ENCODE measurements around the gene AHNAK2. TPM values are rescaled to one million over a fixed set of nuclear protein-coding genes. Genes with fewer than 3 reads are reported as not detected.

AHNAK2 gene
- total and polyA plus RNA-seq, 9 of the 15 experiments (the other 6 are each of a cell fraction or from before 2014, with no cell fraction given), result 0.04 to 0.09 (median 0.04) TPM; not detected in 6

GRCh38 chr14:104977681-104978653 is at the start of gene AHNAK2 (continued):
- TF ChIP-seq E2F4 (CRISPR knock-in tag; IDR thresholded peaks at IDR 0.05; ENCODE audit: low read depth) (no peak), POLR2G (IDR thresholded peaks at IDR 0.05; ENCODE audit: low read depth, low read length) (peak; percentile 74), TCFL5 (CRISPR knock-in tag; conservative IDR thresholded peaks at IDR 0.05) (no peak), ZNF639 (CRISPR knock-in tag; conservative IDR thresholded peaks at IDR 0.05 in 1 of 2, IDR thresholded peaks at IDR 0.05 in 1 of 2) (no peak), EZH2 (IDR thresholded peaks at IDR 0.05; ENCODE audit: borderline replicate concordance, low read depth, low read length) (no peak), STAT5A (IDR thresholded peaks at IDR 0.05; ENCODE audit: borderline replicate concordance, low read length) (no peak), TAF15 (IDR thresholded peaks at IDR 0.05; ENCODE audit: low read depth, low read length) (no peak), FUS (optimal IDR thresholded peaks at IDR 0.05; ENCODE audit: low read depth, low read length) (no peak), RBFOX2 (IDR thresholded peaks at IDR 0.05; ENCODE audit: low read depth, low read length) (0 out of 2 replicates have a peak, but pooled peaks have one; percentile 30), HDAC3 (IDR thresholded peaks at IDR 0.05; ENCODE audit: borderline replicate concordance, partially characterized antibody) (no peak), SRSF9 (IDR thresholded peaks at IDR 0.05; ENCODE audit: borderline replicate concordance, low read depth, low read length) (no peak), NCOR1 (IDR thresholded peaks at IDR 0.05) (no peak), RFX7 (CRISPR knock-in tag; IDR thresholded peaks at IDR 0.05) (no peak), ELF4 (CRISPR knock-in tag; IDR thresholded peaks at IDR 0.05) (no peak), CHD1 (IDR thresholded peaks at IDR 0.05; ENCODE audit: low read length) (no peak), HDAC2 (IDR thresholded peaks at IDR 0.05) (no peak), GMEB1 (CRISPR knock-in tag; IDR thresholded peaks at IDR 0.05) (no peak), ZFP36 (IDR thresholded peaks at IDR 0.05; ENCODE audit: low read depth, low read length, partially characterized antibody) (no peak)

Data from K562 (cell line).